Ovary (tissue), 3 donors: ENCODE data around the gene RNLS.

Source experiments
- CTCF ChIP-seq, 3 donors: fragments of 450-650 bp in 2 of 3; fragments of 200-600 bp in 1 of 3; IDR thresholded peaks; one replicate each; pipeline versions ENCODE4 v1.5.1 to v1.8.0; 2016 to 2022; ENCODE audit warnings: antibody characterized with exemption in 3 of 3, mild to moderate bottlenecking in 1 of 3
- EP300 ChIP-seq: sonication (generic); formaldehyde crosslinking; IDR thresholded peaks from one replicate; pipeline ENCODE4 v1.6.1; 2017; ENCODE audit warnings: antibody characterized with exemption
- POLR2A ChIP-seq: fragments of 450-650 bp; IDR thresholded peaks from one replicate; pipeline ENCODE4 v1.6.1; 2017; ENCODE audit warnings: antibody characterized with exemption, mild to moderate bottlenecking, moderate library complexity
- donor health status: DM: no; HTN: no; CAD: no.

GRCh38 chr10:88493691-88494483, 89.2 kb downstream of the RNLS start:
- no peak for TF ChIP-seq POLR2A
- TF ChIP-seq CTCF (IDR thresholded peaks at IDR 0.05): no peak
- TF ChIP-seq EP300: no peak
